ENCODE results near the gene PIK3C2G.

PIK3C2G gene

GRCh38 chr12:18304609-18305008 is 43.3 kb downstream of the PIK3C2G start:
- H3K4me3 ChIP-seq (replicated peaks in 1 of 2; ENCODE audit: low read depth in 2 of 2, low read length in 2 of 2): no peak overlapping the region
- TF ChIP-seq CTCF (IDR thresholded peaks at IDR 0.05; ENCODE audit: low read depth, low read length): no peak
- DNase-seq (ENCODE audit: low read depth in 2 of 2): no peak

- TF ChIP-seq CTCF (IDR thresholded peaks at IDR 0.05; ENCODE audit: low read depth, low read length): no peak
- no peak for DNase-seq (ENCODE audit: low read depth in 2 of 2)
- no peak overlapping the region for H3K4me3 ChIP-seq (replicated peaks in 1 of 2; ENCODE audit: low read depth in 2 of 2, low read length in 2 of 2)
Observed at GRCh38 chr12:18306311-18306710, 45.0 kb downstream of the PIK3C2G start.

DNA sequence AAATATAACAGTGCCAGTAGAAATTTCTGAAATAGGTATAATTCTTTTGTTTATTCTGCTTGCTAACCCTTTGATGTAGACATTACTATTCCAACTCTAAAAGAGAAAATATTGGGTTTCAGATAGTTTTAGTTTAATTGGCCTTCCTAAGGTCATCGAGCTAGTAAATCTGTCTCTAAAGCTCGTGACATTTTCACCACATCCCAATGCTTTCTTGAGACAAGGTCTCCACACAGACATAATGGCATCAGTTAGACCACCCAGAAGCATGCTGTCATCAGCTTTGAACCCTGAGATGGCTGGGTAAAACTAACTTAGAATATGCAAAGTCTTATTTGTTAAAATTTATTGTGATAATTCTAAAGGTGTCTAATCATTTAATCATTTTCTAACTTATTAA is 52.0 kb downstream of the PIK3C2G start:
- no peak overlapping the region for H3K4me3 ChIP-seq (replicated peaks in 1 of 2; ENCODE audit: low read depth in 2 of 2, low read length in 2 of 2)
- DNase-seq (ENCODE audit: low read depth in 2 of 2): no peak
- TF ChIP-seq CTCF (IDR thresholded peaks at IDR 0.05; ENCODE audit: low read depth, low read length): no peak

- peak; percentile 58 for TF ChIP-seq CTCF (IDR thresholded peaks at IDR 0.05; ENCODE audit: low read depth, low read length)
- no peak overlapping the region for H3K4me3 ChIP-seq (replicated peaks in 1 of 2; ENCODE audit: low read depth in 2 of 2, low read length in 2 of 2)
- peak; percentile 83 to 91 for DNase-seq (ENCODE audit: low read depth in 2 of 2)
Observed at GRCh38 chr12:18320036-18320617, 58.8 kb downstream of the PIK3C2G start.

DNA sequence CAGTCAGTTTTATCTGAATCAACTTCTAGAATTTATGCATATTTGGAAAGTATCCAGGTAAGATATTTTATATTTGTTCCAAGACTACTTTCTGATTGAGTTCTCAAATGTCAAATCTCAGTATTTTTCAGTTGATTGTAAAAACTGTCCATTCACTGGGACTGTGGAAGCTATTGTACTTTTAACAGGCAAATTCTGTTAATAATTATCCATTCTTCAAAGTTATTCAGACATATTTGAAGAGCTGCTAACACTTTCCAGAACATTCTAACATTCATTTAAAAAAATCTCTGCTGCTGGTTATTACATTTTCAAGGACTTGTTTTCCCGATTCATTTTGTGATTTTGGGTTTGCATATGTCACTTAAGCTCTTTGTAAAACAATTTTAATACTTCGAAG is 59.7 kb downstream of the PIK3C2G start:
- no peak overlapping the region for H3K4me3 ChIP-seq (replicated peaks in 1 of 2; ENCODE audit: low read depth in 2 of 2, low read length in 2 of 2)
- no peak for TF ChIP-seq CTCF (IDR thresholded peaks at IDR 0.05; ENCODE audit: low read depth, low read length)
- DNase-seq (ENCODE audit: low read depth in 2 of 2): no peak

DNA sequence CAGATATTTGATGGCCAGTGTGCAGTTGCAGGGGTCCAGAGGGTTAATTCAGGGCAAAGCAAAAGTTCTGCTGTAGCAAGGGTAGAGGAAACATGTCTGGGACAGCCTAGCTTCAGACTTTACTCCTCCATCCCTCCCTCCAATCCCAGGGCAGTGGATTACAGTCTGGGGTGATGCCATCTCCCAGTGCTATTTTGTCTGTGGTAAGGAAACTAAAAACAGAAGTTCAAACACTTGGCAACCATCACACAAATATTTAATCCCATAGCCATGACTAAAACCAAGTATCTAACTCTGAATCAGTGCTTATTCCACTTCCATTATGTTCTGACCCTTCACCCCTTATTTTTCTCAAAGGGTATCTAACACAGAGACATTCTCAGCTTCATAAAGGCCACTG is 61.8 kb downstream of the PIK3C2G start:
- no peak overlapping the region for H3K4me3 ChIP-seq (replicated peaks in 1 of 2; ENCODE audit: low read depth in 2 of 2, low read length in 2 of 2)
- TF ChIP-seq CTCF (IDR thresholded peaks at IDR 0.05; ENCODE audit: low read depth, low read length): no peak
- peak; percentile 5 to 54 for DNase-seq (ENCODE audit: low read depth in 2 of 2)

GRCh38 chr12:18327036-18327435 is 65.7 kb downstream of the PIK3C2G start:
- no peak for TF ChIP-seq CTCF (IDR thresholded peaks at IDR 0.05; ENCODE audit: low read depth, low read length)
- DNase-seq (ENCODE audit: low read depth in 2 of 2): no peak

More at GRCh38 chr12:18327036-18327435, 65.7 kb downstream of the PIK3C2G start:
- H3K4me3 ChIP-seq (replicated peaks in 1 of 2; ENCODE audit: low read depth in 2 of 2, low read length in 2 of 2): no peak overlapping the region
